ENCODE measurements around the gene ISL1.

DNA sequence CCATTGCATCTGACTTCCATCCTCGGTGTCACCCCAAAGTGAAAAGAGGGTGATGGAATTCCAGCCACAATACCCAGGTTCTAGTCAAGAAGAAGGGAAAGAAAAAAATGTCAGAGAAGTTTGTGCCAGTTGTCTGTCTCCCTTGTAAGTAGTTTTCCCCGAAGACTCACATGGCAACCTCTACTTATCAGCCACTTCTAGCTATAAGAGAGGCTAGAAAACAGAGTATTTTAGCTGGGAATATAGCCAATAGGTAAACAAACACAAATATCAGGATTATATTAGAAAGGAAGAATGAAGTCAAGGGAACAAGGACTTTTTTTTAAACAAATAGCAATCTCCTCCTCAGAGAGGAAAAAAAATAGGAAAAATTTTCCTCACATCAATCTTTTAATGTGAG lies 12.2 kb upstream of the ISL1 start:
- TF ChIP-seq, protein P1, sequence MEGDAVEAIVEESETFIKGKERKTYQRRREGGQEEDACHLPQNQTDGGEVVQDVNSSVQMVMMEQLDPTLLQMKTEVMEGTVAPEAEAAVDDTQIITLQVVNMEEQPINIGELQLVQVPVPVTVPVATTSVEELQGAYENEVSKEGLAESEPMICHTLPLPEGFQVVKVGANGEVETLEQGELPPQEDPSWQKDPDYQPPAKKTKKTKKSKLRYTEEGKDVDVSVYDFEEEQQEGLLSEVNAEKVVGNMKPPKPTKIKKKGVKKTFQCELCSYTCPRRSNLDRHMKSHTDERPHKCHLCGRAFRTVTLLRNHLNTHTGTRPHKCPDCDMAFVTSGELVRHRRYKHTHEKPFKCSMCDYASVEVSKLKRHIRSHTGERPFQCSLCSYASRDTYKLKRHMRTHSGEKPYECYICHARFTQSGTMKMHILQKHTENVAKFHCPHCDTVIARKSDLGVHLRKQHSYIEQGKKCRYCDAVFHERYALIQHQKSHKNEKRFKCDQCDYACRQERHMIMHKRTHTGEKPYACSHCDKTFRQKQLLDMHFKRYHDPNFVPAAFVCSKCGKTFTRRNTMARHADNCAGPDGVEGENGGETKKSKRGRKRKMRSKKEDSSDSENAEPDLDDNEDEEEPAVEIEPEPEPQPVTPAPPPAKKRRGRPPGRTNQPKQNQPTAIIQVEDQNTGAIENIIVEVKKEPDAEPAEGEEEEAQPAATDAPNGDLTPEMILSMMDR (conservative IDR thresholded peaks at IDR 0.05 in 1 of 2, IDR thresholded peaks at IDR 0.05 in 1 of 2; ENCODE audit: extremely low read depth in 1 of 2, insufficient read depth in 1 of 2, low read depth in 1 of 2, low read length in 2 of 2): no peak
- no peak for TF ChIP-seq EZH2 (IDR thresholded peaks at IDR 0.05; ENCODE audit: borderline replicate concordance, low read length)
